WTC11 (cell line): ENCODE measurements around the gene XIAP.

Experiments
- RELA ChIP-seq: sonication (generic); formaldehyde crosslinking; IDR thresholded peaks from 2 replicates; pipeline ENCODE4 v1.8.1; 2022; ENCODE audit warnings: missing genetic modification reagents, mild to moderate bottlenecking, borderline replicate concordance
- TF ChIP-seq, protein P1 (sequence below): sonication (generic); formaldehyde crosslinking; IDR thresholded peaks from 2 replicates; pipeline ENCODE4 v1.8.1; 2023; ENCODE audit warnings: mild to moderate bottlenecking, missing genetic modification reagents, moderate library complexity

DNA sequence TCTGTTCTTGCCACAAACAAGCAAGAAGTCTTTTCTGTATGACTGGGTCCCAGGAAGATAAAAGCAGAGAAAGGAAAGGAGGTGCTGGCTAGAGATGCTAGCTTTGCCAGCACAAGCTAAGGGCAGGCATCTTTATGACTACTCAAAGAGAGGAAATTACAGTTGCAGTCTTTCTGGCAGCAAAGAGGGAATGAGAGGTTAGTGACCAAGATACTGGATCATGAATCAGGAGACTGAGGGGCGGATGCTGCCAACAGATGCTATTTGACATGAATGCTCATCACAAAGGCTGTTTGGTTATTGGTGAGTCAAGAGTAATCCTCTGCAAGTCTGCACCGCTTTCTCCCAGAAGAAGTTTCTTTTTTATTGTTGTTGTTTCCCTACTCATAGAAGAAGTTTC lies 5.5 kb upstream of the XIAP start:
- TF ChIP-seq, protein P1, sequence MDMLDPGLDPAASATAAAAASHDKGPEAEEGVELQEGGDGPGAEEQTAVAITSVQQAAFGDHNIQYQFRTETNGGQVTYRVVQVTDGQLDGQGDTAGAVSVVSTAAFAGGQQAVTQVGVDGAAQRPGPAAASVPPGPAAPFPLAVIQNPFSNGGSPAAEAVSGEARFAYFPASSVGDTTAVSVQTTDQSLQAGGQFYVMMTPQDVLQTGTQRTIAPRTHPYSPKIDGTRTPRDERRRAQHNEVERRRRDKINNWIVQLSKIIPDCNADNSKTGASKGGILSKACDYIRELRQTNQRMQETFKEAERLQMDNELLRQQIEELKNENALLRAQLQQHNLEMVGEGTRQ (CRISPR knock-in tag) = no peak
- TF ChIP-seq RELA (CRISPR knock-in tag) = no peak
